Measurements from ENCODE around the gene GDPD5. TPM values are rescaled to one million over a fixed set of nuclear protein-coding genes. Genes with fewer than 3 reads are reported as not detected.

The GDPD5 gene
- total and polyA plus RNA-seq, 2 donors (not counting 3 experiments of a cell fraction or from before 2014, with no cell fraction given), result 60.2 to 79.2 TPM

DNA sequence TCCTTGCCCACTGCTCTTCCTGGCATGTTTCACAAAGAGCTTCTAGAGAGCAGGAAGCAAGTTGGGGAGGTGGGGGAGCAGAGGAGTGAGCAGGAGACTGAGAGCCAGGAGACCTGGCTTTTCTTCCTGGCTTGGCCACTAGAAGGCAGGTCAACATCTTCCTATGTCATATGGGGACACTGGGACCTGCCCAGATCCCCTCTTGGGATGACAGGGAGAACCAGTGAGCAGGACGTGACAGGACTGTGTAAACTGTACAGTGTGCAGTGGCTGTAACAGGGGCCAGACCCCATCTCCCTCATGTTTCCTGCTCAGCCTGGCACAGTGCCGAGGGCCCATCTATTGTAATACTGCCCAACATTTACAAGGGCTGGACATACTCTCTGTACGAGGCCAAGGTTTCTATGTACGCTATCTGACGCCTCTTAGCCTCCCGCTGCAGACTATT, 29.4 kb downstream of the GDPD5 start:
- Histone ChIP-seq H3K27ac (ENCODE audit: insufficient read depth, low read depth, low read length) (no peak overlapping the region), H3K4me2 (ENCODE audit: insufficient read depth, low read length) (no peak overlapping the region), H3K9ac (replicated peaks; ENCODE audit: extremely low read depth, insufficient read depth, low read length) (no peak overlapping the region), H3K36me3 (ENCODE audit: control insufficient read depth in 2 of 2, extremely low read depth in 1 of 2, insufficient read depth in 2 of 2, low read length in 2 of 2) (no peaks in the 10 kb centered on the region), H3K4me3 (replicated peaks in 1 of 3; ENCODE audit: insufficient read depth in 1 of 3, low read depth in 1 of 3, low read length in 3 of 3) (no peak overlapping the region), H3K27me3 (ENCODE audit: control insufficient read depth in 2 of 2, insufficient read depth in 2 of 2, low read length in 2 of 2) (no peaks in the 10 kb centered on the region), H2AFZ (ENCODE audit: low read depth, low read length) (no peak overlapping the region), H4K20me1 (replicated peaks; ENCODE audit: control insufficient read depth, extremely low read depth, insufficient read depth, low read length) (no peaks in the 10 kb centered on the region), H3K4me1 (ENCODE audit: control insufficient read depth, extremely low read depth, insufficient read depth, low read length) (peaks cover 21% of the 10 kb centered on the region), H3K9me1 (replicated peaks; ENCODE audit: control insufficient read depth, extremely low read depth, insufficient read depth, low read length) (no peaks in the 10 kb centered on the region), H3K9me3 (replicated peaks; ENCODE audit: control insufficient read depth, insufficient read depth, low read length) (no peaks in the 10 kb centered on the region), H3K79me2 (ENCODE audit: control insufficient read depth, insufficient read depth, low read length) (no peaks in the 10 kb centered on the region)
- BruUV-seq (replicated peaks), result no TSS peak
- FAIRE-seq, result peak; percentile 87
- peak; percentile 55 for DNase-seq (ENCODE audit: low read depth, low spot score)
- POLR2A ChIA-PET, result no interaction called here
- intact Hi-C loops (cut with micrococcal nuclease), result no loop called here
- dilution Hi-C loops (cut with MboI; ENCODE audit: extremely low pct_ligation_motif_present, low sequenced_read_pairs), result no loop called here
- CTCF ChIA-PET, result interaction anchor here (0.6 to 1.7 kb wide), 8 partner anchors 11 to 191 kb away, joined by 3 to 5 read pairs (median 4); partner anchors contain the start of gene GDPD5
- no peak for TF ChIP-seq FOS (IDR thresholded peaks at IDR 0.05; ENCODE audit: borderline replicate concordance, insufficient read depth, low read length)
- no peak for TF ChIP-seq EZH2 (IDR thresholded peaks at IDR 0.05; ENCODE audit: borderline replicate concordance, low read depth, low read length, severe bottlenecking)
- TF ChIP-seq, protein P1, sequence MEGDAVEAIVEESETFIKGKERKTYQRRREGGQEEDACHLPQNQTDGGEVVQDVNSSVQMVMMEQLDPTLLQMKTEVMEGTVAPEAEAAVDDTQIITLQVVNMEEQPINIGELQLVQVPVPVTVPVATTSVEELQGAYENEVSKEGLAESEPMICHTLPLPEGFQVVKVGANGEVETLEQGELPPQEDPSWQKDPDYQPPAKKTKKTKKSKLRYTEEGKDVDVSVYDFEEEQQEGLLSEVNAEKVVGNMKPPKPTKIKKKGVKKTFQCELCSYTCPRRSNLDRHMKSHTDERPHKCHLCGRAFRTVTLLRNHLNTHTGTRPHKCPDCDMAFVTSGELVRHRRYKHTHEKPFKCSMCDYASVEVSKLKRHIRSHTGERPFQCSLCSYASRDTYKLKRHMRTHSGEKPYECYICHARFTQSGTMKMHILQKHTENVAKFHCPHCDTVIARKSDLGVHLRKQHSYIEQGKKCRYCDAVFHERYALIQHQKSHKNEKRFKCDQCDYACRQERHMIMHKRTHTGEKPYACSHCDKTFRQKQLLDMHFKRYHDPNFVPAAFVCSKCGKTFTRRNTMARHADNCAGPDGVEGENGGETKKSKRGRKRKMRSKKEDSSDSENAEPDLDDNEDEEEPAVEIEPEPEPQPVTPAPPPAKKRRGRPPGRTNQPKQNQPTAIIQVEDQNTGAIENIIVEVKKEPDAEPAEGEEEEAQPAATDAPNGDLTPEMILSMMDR (IDR thresholded peaks at IDR 0.05; ENCODE audit: extremely low read depth in 1 of 2, insufficient read depth in 1 of 2, low read depth in 1 of 2, low read length in 2 of 2), result peak in 1 of 2 donors; percentile 35
- no peak for TF ChIP-seq POLR2A (IDR thresholded peaks at IDR 0.05; ENCODE audit: low read depth, low read length)
- TF ChIP-seq, protein P2, sequence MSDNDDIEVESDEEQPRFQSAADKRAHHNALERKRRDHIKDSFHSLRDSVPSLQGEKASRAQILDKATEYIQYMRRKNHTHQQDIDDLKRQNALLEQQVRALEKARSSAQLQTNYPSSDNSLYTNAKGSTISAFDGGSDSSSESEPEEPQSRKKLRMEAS (IDR thresholded peaks at IDR 0.05; ENCODE audit: insufficient read depth, insufficient read length), result no peak
- TF ChIP-seq JUN (IDR thresholded peaks at IDR 0.05; ENCODE audit: borderline replicate concordance, insufficient read depth, insufficient read length, low read depth), result no peak
- TF ChIP-seq GATA2 (IDR thresholded peaks at IDR 0.05; ENCODE audit: insufficient read depth, insufficient read length, low read depth, low read length), result no peak
- no peak for TF ChIP-seq POLR2AphosphoS5 (IDR thresholded peaks at IDR 0.05; ENCODE audit: insufficient read depth, low read depth, low read length)

All from endothelial cell of umbilical vein (primary cell).